SK-N-SH (cell line): ENCODE data around the gene MPP4. TPM values are rescaled to one million over a fixed set of nuclear protein-coding genes. Genes with fewer than 3 reads are reported as not detected.

ENCODE experiments used
- CTCF ChIA-PET: fragments of 300-600, 350-600 bp; formaldehyde crosslinking; extraction: SDS; loops from one replicate; lab custom pipeline; 2021; lab: Yijun Ruan, JAX
- POLR2A ChIA-PET: fragments of 350-600 bp; sonication (Branson Sonifier 250); formaldehyde crosslinking; extraction: SDS; loops from one replicate; lab custom pipeline; 2020; ENCODE audit warnings: antibody characterized with exemption, inconsistent platforms; lab: Yijun Ruan, JAX
- DNase-seq: peaks from one replicate; pipeline ENCODE4 v3.0.0; 2012
- H2AFZ ChIP-seq: fragments of 200-600 bp; sonication (generic); 2 replicates; pipeline ENCODE4 v1.8.1; 2016; ENCODE audit warnings: antibody characterized with exemption, mild to moderate bottlenecking, low read depth
- H3F3A ChIP-seq: fragments of 200-600 bp; sonication (generic); replicated peaks from 2 replicates; pipeline ENCODE3; 2016; ENCODE audit warnings: antibody characterized with exemption, mild to moderate bottlenecking; ENCODE audit not compliant: insufficient read depth
- H3K27ac ChIP-seq, 2 experiments: fragments of 200-500 bp in 1 of 2; fragments of 200-600 bp in 1 of 2; sonication (Bioruptor generic) in 1 of 2; sonication (generic), shearing (Covaris generic) in 1 of 2; 2 replicates each; pipeline versions ENCODE4 v1.5.1 to v1.6.1; 2014 to 2016; ENCODE audit warnings: low read depth in 2 of 2, inconsistent platforms in 1 of 2, low read length in 1 of 2, mild to moderate bottlenecking in 1 of 2, mixed read lengths in 1 of 2
- H3K27me3 ChIP-seq: fragments of 200-600 bp; sonication (generic), shearing (Covaris generic); 2 replicates; pipeline ENCODE4 v1.6.1; 2016; ENCODE audit warnings: mixed run types; ENCODE audit not compliant: insufficient read depth
- H3K36me3 ChIP-seq, 2 experiments: fragments of 200-500 bp in 1 of 2; fragments of 200-600 bp in 1 of 2; sonication (Bioruptor generic) in 1 of 2; sonication (generic) in 1 of 2; replicated peaks in 1 of 2; 2 replicates each; pipeline versions ENCODE3 to v1.5.1; 2014 to 2016; ENCODE audit warnings: low read length in 1 of 2, mild to moderate bottlenecking in 1 of 2; ENCODE audit not compliant: insufficient read depth in 2 of 2, control insufficient read depth in 1 of 2
- H3K4me1 ChIP-seq, 2 experiments: fragments of 200-500 bp in 1 of 2; fragments of 200-600 bp in 1 of 2; sonication (Bioruptor generic) in 1 of 2; sonication (generic), shearing (Covaris generic) in 1 of 2; 2 replicates each; pipeline versions ENCODE4 v1.5.1 to v1.6.1; 2014 to 2016; ENCODE audit warnings: low read depth in 1 of 2, low read length in 1 of 2, mixed run types in 1 of 2; ENCODE audit not compliant: insufficient read depth in 2 of 2, control insufficient read depth in 1 of 2
- H3K4me2 ChIP-seq: fragments of 200-600 bp; sonication (generic), shearing (Covaris generic); 2 replicates; pipeline ENCODE4 v1.6.1; 2017; ENCODE audit warnings: mixed run types
- H3K4me3 ChIP-seq, 2 experiments: fragments of 200-500 bp in 1 of 2; fragments of 200-600 bp in 1 of 2; sonication (Bioruptor generic) in 1 of 2; sonication (generic), shearing (Covaris generic) in 1 of 2; 2 replicates each; pipeline versions ENCODE4 v1.5.1 to v1.8.1; 2014 to 2016; ENCODE audit warnings: low read depth in 2 of 2, inconsistent platforms in 1 of 2, low read length in 1 of 2, mild to moderate bottlenecking in 1 of 2, mixed read lengths in 1 of 2, moderate library complexity in 1 of 2
- H3K79me2 ChIP-seq: fragments of 200-600 bp; sonication (generic); 2 replicates; pipeline ENCODE4 v1.8.1; 2017; ENCODE audit warnings: mild to moderate bottlenecking; ENCODE audit not compliant: insufficient read depth
- H3K9ac ChIP-seq: fragments of 200-600 bp; sonication (generic); 2 replicates; pipeline ENCODE4 v1.6.1; 2017; ENCODE audit warnings: mixed run types
- H3K9me2 ChIP-seq: fragments of 200-600 bp; sonication (generic); 2 replicates; pipeline ENCODE4 v1.6.1; 2017; ENCODE audit warnings: mixed run types
- H3K9me3 ChIP-seq: fragments of 200-600 bp; sonication (generic); 2 replicates; pipeline ENCODE4 v1.6.1; 2017; ENCODE audit warnings: mixed run types, mild to moderate bottlenecking, moderate library complexity
- H4K20me1 ChIP-seq: fragments of 200-600 bp; sonication (generic); 2 replicates; pipeline ENCODE4 v1.6.1; 2017; ENCODE audit warnings: mild to moderate bottlenecking, mixed run types; ENCODE audit not compliant: insufficient read depth
- CHD2 ChIP-seq: fragments of 150-350 bp; IDR thresholded peaks from 2 replicates; pipeline ENCODE4 v1.6.1; 2018; ENCODE audit warnings: low read length; ENCODE audit not compliant: partially characterized antibody
- ELF1 ChIP-seq: IDR thresholded peaks from 2 replicates; pipeline ENCODE4 v1.4.0; 2012
- FOSL2 ChIP-seq: IDR thresholded peaks from 2 replicates; pipeline ENCODE4 v1.4.0; 2012; ENCODE audit warnings: low read depth, mild to moderate bottlenecking, moderate library complexity, borderline replicate concordance
- FOXJ3 ChIP-seq: sonication (generic); formaldehyde crosslinking; IDR thresholded peaks from 2 replicates; pipeline ENCODE4 v1.5.1; 2020; ENCODE audit warnings: mild to moderate bottlenecking, missing genetic modification reagents
- FOXM1 ChIP-seq: IDR thresholded peaks from 2 replicates; pipeline ENCODE4 v1.4.0; 2012; ENCODE audit warnings: low read depth, mild to moderate bottlenecking
- GATA2 ChIP-seq: sonication (generic); formaldehyde crosslinking; IDR thresholded peaks from 2 replicates; pipeline ENCODE4 v1.5.0; 2020; ENCODE audit warnings: mild to moderate bottlenecking, missing genetic modification reagents
- MEF2A ChIP-seq: IDR thresholded peaks from 2 replicates; pipeline ENCODE4 v1.4.0; 2012; ENCODE audit warnings: low read depth, borderline replicate concordance
- MXI1 ChIP-seq: IDR thresholded peaks from 2 replicates; pipeline ENCODE4 v1.6.1; 2012; ENCODE audit warnings: mild to moderate bottlenecking, low read depth, low read length, improper control_type of control experiment
- NRF1 ChIP-seq: IDR thresholded peaks from 2 replicates; pipeline ENCODE4 v1.6.1; 2012; ENCODE audit warnings: low read depth, mild to moderate bottlenecking, low read length
- RAD21 ChIP-seq: IDR thresholded peaks from 2 replicates; pipeline ENCODE4 v1.6.1; 2012; ENCODE audit warnings: mild to moderate bottlenecking, low read length
- RCOR1 ChIP-seq: fragments of 150-350 bp; IDR thresholded peaks from 2 replicates; pipeline ENCODE4 v1.6.1; 2017; ENCODE audit warnings: antibody characterized with exemption, low read length
- RFX5 ChIP-seq: IDR thresholded peaks from 2 replicates; pipeline ENCODE4 v1.6.1; 2012; ENCODE audit warnings: mild to moderate bottlenecking, improper control_type of control experiment, low read length
- YY1 ChIP-seq: IDR thresholded peaks from 2 replicates; pipeline ENCODE4 v1.4.0; 2012; ENCODE audit warnings: low read depth, mild to moderate bottlenecking
- WGBS: methylation state at CpG from one replicate; pipeline ENCODE4 v1.1.6; 2017; ENCODE audit warnings: low lambda C conversion rate; 5-methylcytosine and 5-hydroxymethylcytosine counted together
- polyA plus RNA-seq, 3 experiments: library from polyadenylated mRNA; depleted of rRNA; stranded (reverse); fragments of >200 nt; gene quantifications; 2 replicates each; pipeline ENCODE4 v1.2.3, GENCODE V29; 2012
- TF ChIP-seq, protein P1 (sequence below): IDR thresholded peaks from 2 replicates; pipeline ENCODE4 v1.4.0; 2012; ENCODE audit warnings: low read depth, borderline replicate concordance
- TF ChIP-seq, protein P2 (sequence below): IDR thresholded peaks from 2 replicates; pipeline ENCODE4; 2012
- TF ChIP-seq, protein P3 (sequence below): fragments of 200-600 bp; sonication (generic); IDR thresholded peaks from 2 replicates; pipeline ENCODE4 v1.6.1; 2017; ENCODE audit warnings: antibody characterized with exemption, mild to moderate bottlenecking, moderate library complexity
- TF ChIP-seq, protein P4 (sequence below): fragments of 150-350 bp; IDR thresholded peaks from 2 replicates; pipeline ENCODE4 v1.6.1; 2017; ENCODE audit warnings: antibody characterized with exemption, low read length, low read depth, borderline replicate concordance
- TF ChIP-seq, protein P5 (sequence below): IDR thresholded peaks from 2 replicates; pipeline ENCODE4 v1.4.0; 2012; ENCODE audit warnings: low read depth, borderline replicate concordance
- TF ChIP-seq, protein P6 (sequence below): IDR thresholded peaks from 2 replicates; pipeline ENCODE4 v1.6.1; 2012; ENCODE audit warnings: mild to moderate bottlenecking, low read depth, low read length, moderate library complexity

MPP4 gene
- polyA plus RNA-seq, 1 of the 3 experiments (the other 2 are of a cell fraction), result 24.4 TPM

DNA sequence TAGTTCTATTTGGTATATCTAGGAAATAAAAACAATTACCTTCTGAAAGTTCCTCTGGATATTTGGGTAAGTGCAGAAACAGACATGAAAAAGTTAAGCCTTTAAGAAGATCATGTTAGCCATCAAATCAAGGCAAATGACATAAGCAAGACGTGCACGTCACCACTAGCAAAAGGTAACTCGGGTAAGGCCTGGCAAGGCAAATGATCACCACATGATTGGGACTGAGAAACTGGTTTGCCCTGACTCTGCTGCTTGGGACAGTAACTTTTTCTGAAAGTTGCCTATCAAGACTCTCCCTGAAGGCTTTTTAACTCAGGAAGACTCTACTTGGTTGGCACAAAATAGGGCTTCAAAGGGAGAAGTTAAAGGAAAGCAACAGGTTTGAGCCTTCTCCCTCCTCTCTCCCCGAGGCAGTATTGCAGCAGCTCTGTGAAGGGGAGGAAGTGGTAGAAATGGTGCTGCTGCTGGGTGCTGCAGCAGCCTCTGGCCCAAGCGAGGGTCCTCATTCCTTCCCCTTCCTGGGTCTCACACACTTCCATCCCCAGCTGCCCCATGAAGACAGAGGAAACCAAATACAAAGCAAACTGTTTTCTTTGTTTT lies 38.0 kb downstream of the MPP4 start:
- Histone ChIP-seq H3K4me2 (no peak overlapping the region), H3K79me2 (no peaks in the 10 kb centered on the region), H3K9ac (no peak overlapping the region), H3K27ac (no peak overlapping the region), H3K36me3 (no peaks in the 10 kb centered on the region), H3K4me3 (no peak overlapping the region), H3K9me3 (no peaks in the 10 kb centered on the region), H2AFZ (no peak overlapping the region), H3F3A (peaks cover 13% of the 10 kb centered on the region), H3K9me2 (no peaks in the 10 kb centered on the region), H3K4me1 (peaks cover 0 to 11% of the 10 kb centered on the region in 2 experiments; a peak in 1 of 4 replicates), H3K27me3 (no peaks in the 10 kb centered on the region), H4K20me1 (no peaks in the 10 kb centered on the region)
- ChIA-PET POLR2A (no interaction called here), CTCF (interaction anchor here (0.6 to 1.1 kb wide), 2 partner anchors 27 to 282 kb away, joined by 3 to 4 read pairs; no protein-coding TSS in a partner anchor)
- TF ChIP-seq CHD2, result no peak
- TF ChIP-seq, protein P1, sequence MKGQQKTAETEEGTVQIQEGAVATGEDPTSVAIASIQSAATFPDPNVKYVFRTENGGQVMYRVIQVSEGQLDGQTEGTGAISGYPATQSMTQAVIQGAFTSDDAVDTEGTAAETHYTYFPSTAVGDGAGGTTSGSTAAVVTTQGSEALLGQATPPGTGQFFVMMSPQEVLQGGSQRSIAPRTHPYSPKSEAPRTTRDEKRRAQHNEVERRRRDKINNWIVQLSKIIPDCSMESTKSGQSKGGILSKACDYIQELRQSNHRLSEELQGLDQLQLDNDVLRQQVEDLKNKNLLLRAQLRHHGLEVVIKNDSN, result no peak
- TF ChIP-seq FOXJ3 (CRISPR knock-in tag), result no peak
- TF ChIP-seq FOXM1, result no peak
- TF ChIP-seq NRF1, result no peak
- TF ChIP-seq RFX5, result no peak
- TF ChIP-seq, protein P2, sequence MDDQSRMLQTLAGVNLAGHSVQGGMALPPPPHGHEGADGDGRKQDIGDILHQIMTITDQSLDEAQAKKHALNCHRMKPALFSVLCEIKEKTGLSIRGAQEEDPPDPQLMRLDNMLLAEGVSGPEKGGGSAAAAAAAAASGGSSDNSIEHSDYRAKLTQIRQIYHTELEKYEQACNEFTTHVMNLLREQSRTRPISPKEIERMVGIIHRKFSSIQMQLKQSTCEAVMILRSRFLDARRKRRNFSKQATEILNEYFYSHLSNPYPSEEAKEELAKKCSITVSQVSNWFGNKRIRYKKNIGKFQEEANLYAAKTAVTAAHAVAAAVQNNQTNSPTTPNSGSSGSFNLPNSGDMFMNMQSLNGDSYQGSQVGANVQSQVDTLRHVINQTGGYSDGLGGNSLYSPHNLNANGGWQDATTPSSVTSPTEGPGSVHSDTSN, result no peak
- no peak for TF ChIP-seq FOSL2
- TF ChIP-seq, protein P3, sequence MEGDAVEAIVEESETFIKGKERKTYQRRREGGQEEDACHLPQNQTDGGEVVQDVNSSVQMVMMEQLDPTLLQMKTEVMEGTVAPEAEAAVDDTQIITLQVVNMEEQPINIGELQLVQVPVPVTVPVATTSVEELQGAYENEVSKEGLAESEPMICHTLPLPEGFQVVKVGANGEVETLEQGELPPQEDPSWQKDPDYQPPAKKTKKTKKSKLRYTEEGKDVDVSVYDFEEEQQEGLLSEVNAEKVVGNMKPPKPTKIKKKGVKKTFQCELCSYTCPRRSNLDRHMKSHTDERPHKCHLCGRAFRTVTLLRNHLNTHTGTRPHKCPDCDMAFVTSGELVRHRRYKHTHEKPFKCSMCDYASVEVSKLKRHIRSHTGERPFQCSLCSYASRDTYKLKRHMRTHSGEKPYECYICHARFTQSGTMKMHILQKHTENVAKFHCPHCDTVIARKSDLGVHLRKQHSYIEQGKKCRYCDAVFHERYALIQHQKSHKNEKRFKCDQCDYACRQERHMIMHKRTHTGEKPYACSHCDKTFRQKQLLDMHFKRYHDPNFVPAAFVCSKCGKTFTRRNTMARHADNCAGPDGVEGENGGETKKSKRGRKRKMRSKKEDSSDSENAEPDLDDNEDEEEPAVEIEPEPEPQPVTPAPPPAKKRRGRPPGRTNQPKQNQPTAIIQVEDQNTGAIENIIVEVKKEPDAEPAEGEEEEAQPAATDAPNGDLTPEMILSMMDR, result no peak
- TF ChIP-seq, protein P4, sequence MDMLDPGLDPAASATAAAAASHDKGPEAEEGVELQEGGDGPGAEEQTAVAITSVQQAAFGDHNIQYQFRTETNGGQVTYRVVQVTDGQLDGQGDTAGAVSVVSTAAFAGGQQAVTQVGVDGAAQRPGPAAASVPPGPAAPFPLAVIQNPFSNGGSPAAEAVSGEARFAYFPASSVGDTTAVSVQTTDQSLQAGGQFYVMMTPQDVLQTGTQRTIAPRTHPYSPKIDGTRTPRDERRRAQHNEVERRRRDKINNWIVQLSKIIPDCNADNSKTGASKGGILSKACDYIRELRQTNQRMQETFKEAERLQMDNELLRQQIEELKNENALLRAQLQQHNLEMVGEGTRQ, result no peak
- no peak for TF ChIP-seq ELF1
- TF ChIP-seq, protein P5, sequence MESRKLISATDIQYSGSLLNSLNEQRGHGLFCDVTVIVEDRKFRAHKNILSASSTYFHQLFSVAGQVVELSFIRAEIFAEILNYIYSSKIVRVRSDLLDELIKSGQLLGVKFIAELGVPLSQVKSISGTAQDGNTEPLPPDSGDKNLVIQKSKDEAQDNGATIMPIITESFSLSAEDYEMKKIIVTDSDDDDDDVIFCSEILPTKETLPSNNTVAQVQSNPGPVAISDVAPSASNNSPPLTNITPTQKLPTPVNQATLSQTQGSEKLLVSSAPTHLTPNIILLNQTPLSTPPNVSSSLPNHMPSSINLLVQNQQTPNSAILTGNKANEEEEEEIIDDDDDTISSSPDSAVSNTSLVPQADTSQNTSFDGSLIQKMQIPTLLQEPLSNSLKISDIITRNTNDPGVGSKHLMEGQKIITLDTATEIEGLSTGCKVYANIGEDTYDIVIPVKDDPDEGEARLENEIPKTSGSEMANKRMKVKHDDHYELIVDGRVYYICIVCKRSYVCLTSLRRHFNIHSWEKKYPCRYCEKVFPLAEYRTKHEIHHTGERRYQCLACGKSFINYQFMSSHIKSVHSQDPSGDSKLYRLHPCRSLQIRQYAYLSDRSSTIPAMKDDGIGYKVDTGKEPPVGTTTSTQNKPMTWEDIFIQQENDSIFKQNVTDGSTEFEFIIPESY, result no peak
- TF ChIP-seq, protein P6, sequence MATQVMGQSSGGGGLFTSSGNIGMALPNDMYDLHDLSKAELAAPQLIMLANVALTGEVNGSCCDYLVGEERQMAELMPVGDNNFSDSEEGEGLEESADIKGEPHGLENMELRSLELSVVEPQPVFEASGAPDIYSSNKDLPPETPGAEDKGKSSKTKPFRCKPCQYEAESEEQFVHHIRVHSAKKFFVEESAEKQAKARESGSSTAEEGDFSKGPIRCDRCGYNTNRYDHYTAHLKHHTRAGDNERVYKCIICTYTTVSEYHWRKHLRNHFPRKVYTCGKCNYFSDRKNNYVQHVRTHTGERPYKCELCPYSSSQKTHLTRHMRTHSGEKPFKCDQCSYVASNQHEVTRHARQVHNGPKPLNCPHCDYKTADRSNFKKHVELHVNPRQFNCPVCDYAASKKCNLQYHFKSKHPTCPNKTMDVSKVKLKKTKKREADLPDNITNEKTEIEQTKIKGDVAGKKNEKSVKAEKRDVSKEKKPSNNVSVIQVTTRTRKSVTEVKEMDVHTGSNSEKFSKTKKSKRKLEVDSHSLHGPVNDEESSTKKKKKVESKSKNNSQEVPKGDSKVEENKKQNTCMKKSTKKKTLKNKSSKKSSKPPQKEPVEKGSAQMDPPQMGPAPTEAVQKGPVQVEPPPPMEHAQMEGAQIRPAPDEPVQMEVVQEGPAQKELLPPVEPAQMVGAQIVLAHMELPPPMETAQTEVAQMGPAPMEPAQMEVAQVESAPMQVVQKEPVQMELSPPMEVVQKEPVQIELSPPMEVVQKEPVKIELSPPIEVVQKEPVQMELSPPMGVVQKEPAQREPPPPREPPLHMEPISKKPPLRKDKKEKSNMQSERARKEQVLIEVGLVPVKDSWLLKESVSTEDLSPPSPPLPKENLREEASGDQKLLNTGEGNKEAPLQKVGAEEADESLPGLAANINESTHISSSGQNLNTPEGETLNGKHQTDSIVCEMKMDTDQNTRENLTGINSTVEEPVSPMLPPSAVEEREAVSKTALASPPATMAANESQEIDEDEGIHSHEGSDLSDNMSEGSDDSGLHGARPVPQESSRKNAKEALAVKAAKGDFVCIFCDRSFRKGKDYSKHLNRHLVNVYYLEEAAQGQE, result no peak
- TF ChIP-seq GATA2 (CRISPR knock-in tag), result no peak
- TF ChIP-seq YY1, result no peak
- no peak for TF ChIP-seq MXI1
- TF ChIP-seq RCOR1, result no peak
- TF ChIP-seq RAD21, result no peak
- TF ChIP-seq MEF2A, result no peak
- 77% methylated on average over 5 of the region's 5 CpGs for WGBS
- no peak for DNase-seq
